ENCODE results near the gene DCLK1.
"Not testable (repeated sequence)": the region's sequence is repeated elsewhere in the genome, so short reads cannot be mapped to it uniquely, and the experiment has no call there.

Gene DCLK1

GRCh38 chr13:36031490-36031889 is 99.7 kb downstream of the DCLK1 start:
- no peak for DNase-seq

- no peak for DNase-seq
Measured at GRCh38 chr13:36030670-36031331, 100.4 kb downstream of the DCLK1 start.

- DNase-seq, result no peak
Measured at GRCh38 chr13:36029166-36029565, 102.0 kb downstream of the DCLK1 start.

- no peak for DNase-seq
Measured at GRCh38 chr13:36028359-36029025, 102.7 kb downstream of the DCLK1 start.

GRCh38 chr13:36026531-36026930 is 104.7 kb downstream of the DCLK1 start:
- DNase-seq, result no peak

GRCh38 chr13:36014763-36015162 is 116.4 kb downstream of the DCLK1 start:
- DNase-seq, result no peak

GRCh38 chr13:36006894-36007675 is 124.1 kb downstream of the DCLK1 start:
- no peak for DNase-seq

- no peak for DNase-seq
Measured at GRCh38 chr13:36006347-36006746, 124.8 kb downstream of the DCLK1 start.

GRCh38 chr13:36001561-36001960 is 129.6 kb downstream of the DCLK1 start:
- DNase-seq, result no peak

GRCh38 chr13:36000028-36000427 is 131.2 kb downstream of the DCLK1 start:
- DNase-seq, result no peak

- DNase-seq, result no peak
Measured at GRCh38 chr13:35996360-35996759, 134.8 kb downstream of the DCLK1 start.

GRCh38 chr13:35995136-35995535 is 136.0 kb downstream of the DCLK1 start:
- DNase-seq, result no peak

GRCh38 chr13:35994131-35994966 is 136.8 kb downstream of the DCLK1 start:
- DNase-seq, result no peak

- no peak for DNase-seq
Measured at GRCh38 chr13:35993686-35994085, 137.5 kb downstream of the DCLK1 start.

GRCh38 chr13:35992964-35993363 is 138.2 kb downstream of the DCLK1 start:
- no peak for DNase-seq

GRCh38 chr13:35990196-35990595 is 141.0 kb downstream of the DCLK1 start:
- no peak for DNase-seq

- DNase-seq, result no peak
Measured at GRCh38 chr13:35988648-35989081, 142.5 kb downstream of the DCLK1 start.

GRCh38 chr13:35987572-35988513 is 143.3 kb downstream of the DCLK1 start:
- DNase-seq, result no peak

- DNase-seq, result no peak
Measured at GRCh38 chr13:35984776-35985453, 146.3 kb downstream of the DCLK1 start.

GRCh38 chr13:35984287-35984686 is 146.9 kb downstream of the DCLK1 start:
- no peak for DNase-seq

GRCh38 chr13:35983703-35984102 is 147.5 kb downstream of the DCLK1 start:
- DNase-seq, result not testable (repeated sequence)

All from CD4-positive, alpha-beta T cell treated with Interleukin-1 beta for 1 hour (primary cell).